GM21576 (cell line): ENCODE measurements around the gene PDS5A.
"Not testable (repeated sequence)": the region's sequence is repeated elsewhere in the genome, so short reads cannot be mapped to it uniquely, and the experiment has no call there.

Experiments used
- ATAC-seq: cut with Tn5 transposase; IDR thresholded peaks from one replicate; pipeline ENCODE4 v1.9.1; 2021; ENCODE audit warnings: mild to moderate bottlenecking, moderate library complexity; ENCODE audit not compliant: unreplicated experiment

The PDS5A gene

DNA sequence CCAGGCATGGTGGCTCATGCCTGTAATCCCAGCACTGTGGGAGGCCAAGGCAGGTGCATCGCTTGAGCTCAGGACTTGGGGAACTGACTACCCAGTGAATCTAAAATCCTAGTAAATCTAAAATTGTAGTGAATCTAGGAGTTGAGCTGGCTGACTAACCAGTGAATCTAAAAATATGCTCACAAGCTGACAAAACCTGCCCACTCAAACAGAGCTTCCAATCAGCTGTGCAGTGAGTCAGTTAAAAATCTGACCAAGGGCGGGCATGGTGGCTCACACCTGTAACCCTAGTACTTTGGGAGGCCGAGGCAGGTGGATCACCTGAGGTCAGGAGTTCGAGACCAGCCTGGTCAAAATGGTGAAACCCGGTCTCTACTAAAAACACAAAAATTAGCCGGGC is 72.7 kb downstream of the PDS5A start:
- not testable (repeated sequence) for ATAC-seq

DNA sequence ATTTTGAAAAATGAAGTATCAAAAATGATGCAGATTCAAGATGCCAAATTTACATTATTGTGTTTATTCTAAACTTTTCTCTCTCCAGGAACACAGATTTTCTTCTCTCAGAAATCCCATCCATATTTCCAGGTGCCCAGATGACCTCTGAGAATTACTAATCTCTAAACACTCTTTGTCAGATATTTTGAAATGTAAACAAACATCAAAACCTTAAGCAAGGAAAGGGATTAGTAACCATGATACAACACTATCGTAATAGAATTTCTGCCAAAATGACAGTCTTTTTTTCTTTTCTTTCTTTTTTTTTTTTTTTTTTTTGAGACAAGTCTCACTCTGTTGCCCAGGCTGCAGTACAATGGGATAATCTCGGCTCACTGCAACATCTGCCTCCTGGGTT is 76.7 kb downstream of the PDS5A start:
- ATAC-seq = no peak

DNA sequence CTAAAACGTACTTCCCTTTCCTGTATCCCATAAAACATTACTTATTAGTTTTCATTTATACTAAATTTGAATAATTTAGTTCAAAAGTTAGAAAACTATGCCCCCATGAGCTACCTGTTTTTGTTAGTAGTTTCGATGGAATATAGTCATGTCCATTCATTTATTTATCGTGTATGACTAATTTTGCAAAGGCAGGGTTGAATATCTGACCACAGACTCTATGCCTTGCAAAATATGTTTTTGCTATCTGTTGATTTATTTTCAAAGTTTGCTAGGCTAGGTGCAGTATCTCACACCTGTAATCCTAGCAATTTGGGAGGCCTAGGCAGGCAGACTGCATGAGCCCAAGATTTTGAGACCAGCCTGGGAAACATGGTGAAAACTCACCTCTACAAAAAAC is 78.4 kb downstream of the PDS5A start:
- no peak for ATAC-seq

DNA sequence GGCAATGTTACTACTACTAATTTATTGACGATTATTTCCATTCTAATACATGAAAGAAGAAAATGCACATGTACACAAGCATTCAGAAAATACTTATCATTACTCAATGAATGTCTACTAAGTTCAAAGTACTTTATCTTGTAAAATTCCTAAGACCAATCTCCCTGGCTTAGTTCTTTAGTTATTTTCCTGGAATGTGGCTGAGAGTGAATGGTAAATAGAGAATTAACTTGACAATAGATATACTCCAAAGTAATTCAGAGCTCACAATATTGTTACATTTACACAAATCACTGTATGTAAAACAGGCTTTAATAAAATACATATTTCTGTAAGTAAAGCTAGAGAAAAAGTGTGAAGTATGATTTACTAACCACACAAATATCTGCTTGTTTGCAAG is 79.7 kb downstream of the PDS5A start:
- ATAC-seq = no peak

DNA sequence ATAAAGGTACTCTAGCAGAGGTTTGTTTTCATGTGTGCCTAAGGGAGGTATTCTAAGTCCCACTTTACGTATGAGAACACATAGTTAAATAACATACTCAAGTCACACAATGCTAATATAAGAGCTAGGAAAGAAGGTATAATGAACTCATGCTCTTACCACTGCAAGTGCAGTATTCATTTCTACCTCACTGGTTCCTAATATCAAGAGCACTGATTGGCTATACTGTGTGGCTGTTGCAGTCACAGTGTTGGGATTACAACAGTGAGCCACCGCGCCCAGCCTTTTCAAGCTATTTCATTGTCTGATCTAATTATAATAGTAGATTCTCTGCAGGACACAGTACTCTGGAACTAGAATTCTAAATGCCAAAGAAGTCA is 84.0 kb downstream of the PDS5A start:
- no peak for ATAC-seq

DNA sequence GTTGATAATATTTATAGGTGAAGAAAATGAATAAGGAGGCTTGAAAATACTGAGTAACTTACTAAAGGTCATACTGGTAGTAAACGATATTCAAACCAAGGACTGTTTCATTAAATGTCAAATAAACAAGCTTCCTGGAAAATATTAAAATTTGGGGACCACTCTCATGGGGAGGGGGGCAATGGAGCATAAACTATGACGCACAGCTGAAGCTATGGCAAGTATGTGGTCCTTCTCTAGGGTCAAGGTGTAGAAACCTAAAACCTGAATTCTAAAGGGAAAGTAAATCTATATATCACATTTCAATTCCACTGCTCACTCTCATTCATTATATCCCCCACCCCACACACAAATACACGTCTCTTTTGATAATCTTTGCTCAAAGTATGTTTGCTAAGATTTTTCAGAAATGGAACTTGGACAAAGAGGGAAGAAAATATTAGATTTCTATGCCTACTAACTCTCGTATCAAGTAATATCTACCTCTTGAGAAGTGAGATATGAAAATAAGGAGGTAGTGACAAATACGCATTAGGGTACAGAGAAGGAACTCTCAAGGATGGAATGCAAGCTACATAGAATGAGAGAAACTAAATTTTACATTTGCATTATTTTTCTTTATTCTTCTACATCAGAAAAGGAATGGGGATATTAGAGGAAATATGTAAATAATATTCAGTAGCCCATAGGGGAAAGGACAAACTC is 84.6 kb downstream of the PDS5A start:
- no peak for ATAC-seq

DNA sequence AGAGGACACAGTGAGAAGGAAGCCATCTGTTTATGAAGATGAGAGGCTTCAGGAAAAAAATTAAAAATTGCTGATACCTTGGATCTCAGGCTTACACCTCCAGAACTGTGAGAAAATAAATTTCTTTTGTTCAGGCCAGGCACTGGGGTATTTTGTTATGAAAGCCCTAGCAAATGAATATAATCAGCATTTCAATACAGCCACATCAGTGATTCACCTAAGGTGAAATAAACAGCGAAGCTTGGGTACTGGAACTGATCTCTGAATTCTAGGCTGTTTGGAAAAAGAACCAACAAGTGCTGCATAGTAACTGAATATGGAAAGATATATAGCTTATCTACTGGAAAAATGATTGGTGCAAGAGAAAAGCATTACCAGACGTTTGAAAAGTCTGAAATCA is 88.5 kb downstream of the PDS5A start:
- no peak for ATAC-seq

DNA sequence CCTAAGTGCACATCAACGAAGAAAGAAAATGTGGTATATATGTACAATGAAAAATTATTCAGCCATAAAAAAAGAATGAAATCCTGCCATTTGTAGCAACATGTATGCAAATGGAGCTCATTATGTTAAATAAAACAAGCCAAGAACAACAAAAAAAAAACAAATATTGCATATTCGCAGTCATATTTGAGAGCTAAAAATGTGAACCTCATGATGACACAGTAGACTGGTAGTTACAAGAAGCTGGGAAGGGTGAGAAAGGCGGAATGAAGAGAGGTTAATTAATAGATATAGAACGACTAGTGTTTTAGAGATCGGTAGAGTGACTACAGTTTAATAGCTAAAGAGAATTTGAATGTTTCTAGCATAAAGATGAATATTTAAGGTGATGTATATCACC is 89.2 kb downstream of the PDS5A start:
- no peak for ATAC-seq

DNA sequence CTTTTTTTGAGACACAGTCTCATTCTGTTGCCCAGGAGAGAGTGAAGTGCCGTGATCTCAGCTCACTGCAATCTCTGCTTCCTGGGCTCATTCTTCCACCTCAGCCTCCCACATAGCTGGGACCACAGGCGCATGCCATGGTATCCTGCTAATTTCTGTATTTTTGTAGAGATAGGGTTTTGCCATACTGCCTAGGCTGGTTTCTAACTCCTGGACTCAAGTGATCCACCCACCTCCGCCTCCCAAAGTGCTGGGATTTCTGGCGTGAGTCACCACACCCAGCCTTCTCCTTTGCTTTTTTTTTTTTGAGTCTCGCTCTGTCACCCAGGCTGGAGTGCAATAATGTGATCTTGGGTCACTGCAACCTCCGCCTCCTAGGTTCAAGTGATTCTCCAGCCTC is 94.1 kb downstream of the PDS5A start:
- no peak for ATAC-seq

DNA sequence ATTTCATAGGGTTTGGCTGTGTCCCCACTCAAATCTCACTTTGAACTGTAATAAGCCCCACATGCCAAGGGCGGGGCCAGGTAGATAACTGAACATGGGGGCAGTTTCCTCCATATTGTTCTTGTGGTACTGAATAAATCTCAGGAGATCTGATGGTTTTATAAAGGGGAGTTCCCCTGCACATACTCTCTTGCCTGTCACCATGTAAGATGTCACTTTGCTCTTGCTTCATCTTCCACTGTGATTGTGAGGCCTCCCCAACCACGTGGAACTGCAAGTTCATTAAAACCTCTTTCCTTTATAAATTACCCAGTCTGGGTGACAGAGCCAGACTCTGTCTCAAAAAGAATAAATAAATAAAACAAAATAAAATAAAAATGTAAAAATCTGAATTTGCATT is 95.9 kb downstream of the PDS5A start:
- no peak for ATAC-seq

DNA sequence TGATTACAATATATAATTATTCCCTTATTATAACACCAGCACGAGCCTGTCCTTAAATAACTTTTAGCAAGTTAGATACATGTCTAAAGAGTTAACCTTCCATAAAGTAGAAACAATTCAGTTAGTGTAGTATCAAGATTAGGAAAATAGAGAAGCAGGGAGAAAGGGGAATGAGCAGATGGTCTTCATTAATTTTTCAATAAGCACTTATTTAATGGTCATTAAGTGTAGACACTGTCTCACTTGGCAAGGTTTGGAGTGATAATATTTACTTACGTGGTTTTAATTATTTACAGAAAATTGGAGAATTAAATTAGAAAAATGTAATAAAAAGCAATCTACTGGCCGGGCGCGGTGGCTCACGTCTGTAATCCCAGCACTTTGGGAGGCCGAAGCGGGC is 99.7 kb downstream of the PDS5A start:
- ATAC-seq = no peak

DNA sequence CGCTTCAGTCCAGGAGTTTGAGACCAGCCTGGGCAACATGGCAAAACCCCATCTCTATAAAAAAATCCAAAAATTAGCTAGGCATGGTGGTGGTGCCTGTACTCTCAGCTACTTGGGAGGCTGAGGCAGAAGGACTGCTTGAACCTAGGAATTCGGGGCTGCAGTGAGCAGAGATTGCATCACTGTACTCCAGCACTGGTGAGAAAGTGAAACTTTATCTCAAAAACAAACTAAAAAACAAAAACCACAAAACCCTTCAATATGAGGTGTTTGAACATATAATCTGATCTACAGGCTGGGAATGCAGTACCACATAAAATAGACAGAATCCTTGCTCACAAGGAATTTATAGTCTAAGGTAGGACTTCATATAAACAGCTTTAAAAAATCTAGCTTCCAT is 103.9 kb downstream of the PDS5A start:
- no peak for ATAC-seq

DNA sequence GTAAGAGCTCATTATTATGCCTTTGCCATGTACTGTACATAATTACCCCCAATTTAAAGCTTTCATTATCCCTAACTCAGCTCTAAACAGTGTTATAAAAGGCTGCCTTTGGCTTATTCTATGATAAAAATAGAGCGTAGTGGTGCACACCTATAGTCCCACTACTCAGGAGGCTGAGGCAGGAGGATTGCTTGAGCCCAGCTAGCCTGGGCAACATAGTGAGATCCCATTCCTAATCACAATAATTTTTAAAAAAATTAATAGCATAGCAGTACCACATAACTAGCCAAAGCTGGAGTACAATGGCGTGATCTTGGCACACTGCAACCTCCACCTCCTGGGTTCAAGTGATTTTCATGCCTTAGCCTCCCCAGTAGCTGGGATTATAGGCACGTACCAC is 112.4 kb downstream of the PDS5A start:
- ATAC-seq = no peak

DNA sequence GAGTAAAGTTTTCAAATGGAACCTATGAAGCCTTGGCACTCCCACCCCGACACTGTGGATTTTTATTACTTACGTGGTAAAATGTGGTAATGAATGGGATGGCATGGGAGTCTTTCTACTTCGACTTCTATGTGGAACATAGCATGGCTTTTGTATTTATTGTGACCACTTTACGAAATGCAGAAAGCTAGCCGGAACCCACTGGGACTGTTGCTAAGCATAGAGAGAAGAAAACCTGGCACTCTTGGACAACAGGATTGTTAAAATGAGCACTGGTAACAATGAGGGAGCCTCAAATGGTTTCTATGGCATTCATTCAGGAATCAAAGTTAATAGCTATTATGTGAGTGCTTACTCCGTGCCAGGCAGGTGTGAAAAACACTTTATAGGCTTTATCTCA is 113.3 kb downstream of the PDS5A start:
- ATAC-seq = no peak

DNA sequence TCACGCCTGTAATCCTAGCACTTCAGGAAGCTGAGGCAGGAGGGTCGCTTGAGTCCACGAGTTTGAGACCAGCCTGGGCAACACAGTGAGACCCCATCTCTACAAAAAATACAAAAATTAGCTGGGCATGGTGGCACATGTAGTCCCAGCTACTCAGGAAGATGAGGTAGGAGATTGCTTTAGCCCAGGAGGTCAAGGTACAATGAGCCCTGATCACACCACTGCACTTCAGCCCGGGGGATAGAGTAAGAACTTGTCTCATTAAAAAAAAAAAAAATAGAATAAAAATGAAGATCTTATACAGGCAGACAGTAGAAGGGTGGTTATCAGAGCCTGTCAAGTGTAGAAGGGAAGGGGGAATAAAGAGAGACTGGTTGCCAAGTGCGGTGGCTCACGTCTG is 116.9 kb downstream of the PDS5A start:
- no peak for ATAC-seq

DNA sequence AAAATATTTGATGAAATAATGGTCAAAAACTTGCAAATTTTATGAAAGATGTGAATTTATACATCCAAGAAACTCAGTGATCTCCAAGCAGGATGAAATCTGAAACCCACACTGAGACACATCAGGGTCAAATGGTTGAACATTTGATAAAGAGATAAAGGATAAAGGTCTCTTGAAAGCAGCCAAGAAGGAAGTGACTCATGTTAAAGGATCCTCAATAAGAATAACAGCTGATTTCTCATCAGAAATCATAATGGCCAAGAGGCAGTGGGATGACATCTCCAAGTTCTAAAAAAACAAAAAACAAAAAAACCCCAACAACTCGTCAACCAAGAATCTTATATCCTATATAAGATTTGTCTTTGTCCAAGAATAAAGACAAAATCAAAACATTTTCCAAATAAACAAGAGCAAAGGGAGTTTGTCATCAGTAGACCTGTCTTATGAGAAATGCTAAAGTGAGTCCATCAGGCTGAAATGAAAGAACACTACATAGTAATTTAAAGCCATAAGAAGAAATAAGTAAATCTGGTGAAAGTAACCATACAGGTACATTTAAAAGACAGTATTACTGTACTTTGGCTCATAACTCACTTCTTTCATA is 121.7 kb downstream of the PDS5A start:
- no peak for ATAC-seq

DNA sequence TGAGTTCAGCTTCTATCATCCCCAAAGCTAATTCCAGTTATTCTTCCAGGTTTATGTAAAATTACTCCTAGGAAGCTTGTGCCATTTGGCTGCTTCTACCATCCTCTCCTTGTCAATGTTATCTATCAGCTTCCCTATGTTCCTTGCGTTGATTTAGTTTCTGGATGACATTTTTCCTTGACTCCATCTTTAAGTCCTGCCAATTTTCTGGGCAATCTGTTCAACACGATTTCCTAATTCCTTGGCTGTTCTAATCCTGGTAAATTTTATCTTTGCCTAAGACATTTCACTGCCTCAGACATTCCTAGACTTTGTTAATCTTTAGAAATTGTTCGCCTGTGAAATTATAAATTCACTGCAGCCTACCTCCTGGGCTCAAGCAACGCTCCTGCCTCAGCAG is 125.1 kb downstream of the PDS5A start:
- ATAC-seq = no peak

DNA sequence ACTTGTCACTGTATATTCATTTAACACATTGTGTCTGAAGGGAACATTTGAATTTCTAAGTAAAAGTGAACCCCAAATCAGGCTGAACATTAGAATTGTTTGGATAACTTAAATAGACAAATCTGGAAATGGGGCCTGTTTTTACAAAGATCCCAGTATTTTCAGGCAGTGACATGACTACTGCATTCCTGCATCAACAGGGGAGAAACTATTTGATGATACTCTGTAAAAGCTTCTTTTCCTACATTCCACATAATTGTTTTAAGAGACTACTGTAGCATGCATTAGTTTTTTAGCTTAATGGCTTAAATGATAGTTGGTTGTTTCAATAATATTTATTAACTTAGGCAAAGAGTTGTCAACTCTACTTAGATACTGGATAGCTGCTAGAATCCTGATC is 127.0 kb downstream of the PDS5A start:
- no peak for ATAC-seq

DNA sequence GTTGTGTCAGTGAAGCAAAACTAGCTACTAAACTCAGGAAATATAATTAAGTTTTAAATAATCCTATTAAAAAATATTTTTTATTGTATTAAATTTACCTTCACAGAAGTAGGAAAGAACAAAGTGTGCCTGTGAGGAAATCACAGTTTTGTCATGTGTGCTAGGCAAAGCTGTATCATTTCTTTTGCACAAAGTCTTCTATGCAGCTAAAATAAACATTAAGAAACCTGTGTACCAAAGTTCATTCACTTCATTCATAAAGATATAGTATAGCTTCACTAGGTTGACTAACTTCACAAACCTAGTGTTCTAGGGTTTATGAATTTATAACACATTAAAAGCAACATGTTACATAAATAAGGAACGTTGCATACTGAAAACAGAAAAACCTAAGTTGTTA is 131.0 kb downstream of the PDS5A start:
- ATAC-seq = no peak

DNA sequence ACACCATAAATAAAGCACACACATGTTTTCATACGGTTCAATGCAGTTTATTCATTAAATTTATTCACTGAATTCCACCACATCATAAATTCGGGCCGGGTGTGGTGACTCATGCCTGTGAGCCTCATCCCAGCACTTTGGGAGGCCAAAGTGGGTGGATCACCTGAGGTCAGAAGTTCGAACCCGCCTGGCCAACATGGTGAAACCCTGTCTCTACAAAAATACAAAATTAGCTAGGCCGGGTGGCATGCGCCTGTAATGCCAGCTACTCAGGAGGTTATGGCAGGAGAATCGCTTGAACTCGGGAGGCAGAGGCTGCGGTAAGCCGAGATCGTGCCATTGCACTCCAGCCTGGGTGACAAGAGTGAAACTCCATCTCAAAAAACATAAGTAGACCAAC is 131.6 kb downstream of the PDS5A start:
- ATAC-seq = no peak

DNA sequence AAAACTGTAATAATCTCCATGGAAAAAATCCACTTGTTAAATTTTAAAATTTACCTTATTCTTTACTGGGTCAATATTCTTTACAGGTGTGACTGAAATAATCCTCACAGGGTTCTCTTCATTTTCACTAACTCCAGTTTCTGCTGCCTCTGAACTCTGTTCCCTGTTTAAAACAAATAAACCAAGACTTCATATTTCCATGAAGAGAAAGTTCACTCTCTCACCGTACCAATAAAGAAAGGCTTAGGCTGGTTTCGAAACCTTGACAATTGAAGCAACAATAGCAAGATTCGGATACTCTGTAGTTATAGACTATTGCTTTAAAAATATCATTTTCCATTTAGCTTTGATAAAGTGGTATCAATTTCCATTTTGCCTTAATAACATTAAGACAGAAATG is 135.8 kb downstream of the PDS5A start:
- no peak for ATAC-seq

DNA sequence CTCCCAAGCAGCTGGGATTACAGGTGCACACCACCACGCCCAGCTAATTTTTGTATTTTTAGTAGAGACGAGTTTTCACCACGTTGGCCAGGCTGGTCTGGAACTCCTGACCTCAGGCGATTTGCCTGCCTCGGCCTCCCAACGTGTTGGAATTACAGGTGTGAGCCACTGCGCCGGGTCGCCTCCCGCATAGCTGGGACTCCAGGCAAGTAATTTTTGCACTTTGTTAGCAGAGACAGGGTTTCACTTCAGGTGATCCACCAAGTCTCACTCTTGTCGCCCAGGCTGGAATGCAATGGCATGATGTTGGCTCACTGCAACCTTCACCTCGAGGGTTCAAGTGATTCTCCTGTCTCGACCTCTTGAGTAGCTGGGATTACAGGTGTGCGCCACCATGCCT is 137.2 kb downstream of the PDS5A start:
- ATAC-seq = not testable (repeated sequence)

DNA sequence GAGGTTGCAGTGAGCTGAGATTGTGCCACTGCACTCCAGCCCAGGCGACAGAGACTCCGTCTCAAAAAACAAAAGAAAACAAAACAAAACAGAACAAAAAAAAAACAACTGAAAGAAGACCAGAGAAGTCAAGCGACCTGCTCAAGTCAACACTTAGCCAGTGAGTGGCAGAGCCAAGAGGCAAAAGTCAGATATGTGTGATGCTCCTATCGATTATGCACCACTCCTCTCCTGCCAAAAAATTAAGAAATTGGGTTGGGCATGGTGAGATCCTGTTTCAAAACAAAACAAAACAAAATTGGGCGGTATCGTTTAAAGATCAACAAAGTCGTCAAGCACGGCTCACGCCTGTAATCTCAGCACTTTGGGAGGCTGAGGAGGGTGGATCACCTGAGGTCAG is 137.7 kb downstream of the PDS5A start:
- no peak for ATAC-seq
